Rectal smooth muscle tissue (tissue), 1 donor: ENCODE results near the gene HAUS5.
"Not testable (repeated sequence)": the region's sequence is repeated elsewhere in the genome, so short reads cannot be mapped to it uniquely, and the experiment has no call there.

Source experiments
- H3K27ac ChIP-seq: one replicate; pipeline ENCODE4 v1.7.0; 2013; ENCODE audit warnings: low read depth, low read length, inconsistent platforms
- H3K27me3 ChIP-seq: one replicate; pipeline ENCODE4 v1.7.0; 2013; ENCODE audit warnings: low read length; ENCODE audit not compliant: control insufficient read depth, insufficient read depth
- H3K36me3 ChIP-seq: one replicate; pipeline ENCODE4 v1.7.0; 2013; ENCODE audit warnings: low read length; ENCODE audit not compliant: control insufficient read depth, insufficient read depth
- H3K4me1 ChIP-seq: one replicate; pipeline ENCODE4 v1.7.0; 2013; ENCODE audit warnings: low read length; ENCODE audit not compliant: control insufficient read depth, insufficient read depth
- H3K4me3 ChIP-seq: one replicate; pipeline ENCODE4 v1.7.0; 2013; ENCODE audit warnings: low read length
- H3K9ac ChIP-seq: one replicate; pipeline ENCODE4 v1.7.0; 2013; ENCODE audit warnings: low read length

The HAUS5 gene

GRCh38 chr19:35648017-35648961 lies 35.8 kb downstream of the HAUS5 start, which contains the start of gene COX6B1:
COX6B1 (plus strand) TSS chr19:35648323; CDS start chr19:35651244, 2,921 bp downstream.
- peaks cover 9% of the 10 kb centered on the region for H3K4me1 ChIP-seq
- H3K27me3 ChIP-seq = no peaks in the 10 kb centered on the region
- H3K27ac ChIP-seq = peak within 1 kb of the TSS; percentile 93
- H3K4me3 ChIP-seq = peak within 1 kb of the TSS; percentile 79
- peak within 1 kb of the TSS; percentile 88 for H3K9ac ChIP-seq
- H3K36me3 ChIP-seq = no peaks in the 10 kb centered on the region

GRCh38 chr19:35650581-35650980 lies 38.0 kb downstream of the HAUS5 start:
- no peaks in the 10 kb centered on the region for H3K27me3 ChIP-seq
- peaks cover 4% of the 10 kb centered on the region for H3K4me1 ChIP-seq
- H3K4me3 ChIP-seq = no peak overlapping the region
- peaks cover 13% of the 10 kb centered on the region for H3K36me3 ChIP-seq
- no peak overlapping the region for H3K27ac ChIP-seq
- no peak overlapping the region for H3K9ac ChIP-seq

- not testable (repeated sequence) for H3K4me1 ChIP-seq, H3K9ac ChIP-seq, H3K27ac ChIP-seq, H3K27me3 ChIP-seq, H3K4me3 ChIP-seq
- peaks cover 33% of the 10 kb centered on the region for H3K36me3 ChIP-seq
Observed at GRCh38 chr19:35654828-35655227, 42.3 kb downstream of the HAUS5 start.

- Histone ChIP-seq H3K27me3 (no peaks in the 10 kb centered on the region), H3K9ac (no peak overlapping the region), H3K27ac (no peak overlapping the region), H3K4me3 (no peak overlapping the region), H3K4me1 (no peaks in the 10 kb centered on the region), H3K36me3 (peaks cover 33% of the 10 kb centered on the region)
Observed at GRCh38 chr19:35655600-35655999, 43.1 kb downstream of the HAUS5 start.

- Histone ChIP-seq H3K9ac (no peak overlapping the region), H3K36me3 (peaks cover 33% of the 10 kb centered on the region), H3K27ac (no peak overlapping the region), H3K27me3 (no peaks in the 10 kb centered on the region), H3K4me3 (no peak overlapping the region), H3K4me1 (no peaks in the 10 kb centered on the region)
Observed at GRCh38 chr19:35656700-35657099, 44.2 kb downstream of the HAUS5 start.

GRCh38 chr19:35657904-35658700 lies 45.6 kb downstream of the HAUS5 start:
- Histone ChIP-seq H3K4me3 (no peak overlapping the region), H3K36me3 (peaks cover 33% of the 10 kb centered on the region)

GRCh38 chr19:35661995-35662340 lies 49.4 kb downstream of the HAUS5 start:
- no peak overlapping the region for H3K9ac ChIP-seq
- H3K36me3 ChIP-seq = peaks cover 21% of the 10 kb centered on the region
- H3K4me3 ChIP-seq = no peak overlapping the region

More at GRCh38 chr19:35657904-35658700, 45.6 kb downstream of the HAUS5 start:
- no peaks in the 10 kb centered on the region for H3K4me1 ChIP-seq
- H3K27ac ChIP-seq = no peak overlapping the region
- H3K9ac ChIP-seq = no peak overlapping the region
- H3K27me3 ChIP-seq = no peaks in the 10 kb centered on the region

GRCh38 chr19:35663981-35664380 lies 51.4 kb downstream of the HAUS5 start:
- H3K27ac ChIP-seq = no peak overlapping the region

More at GRCh38 chr19:35661995-35662340, 49.4 kb downstream of the HAUS5 start:
- Histone ChIP-seq H3K4me1 (no peaks in the 10 kb centered on the region), H3K27me3 (no peaks in the 10 kb centered on the region), H3K27ac (no peak overlapping the region)

GRCh38 chr19:35665157-35665556 lies 52.6 kb downstream of the HAUS5 start:
- Histone ChIP-seq H3K36me3 (peaks cover 8% of the 10 kb centered on the region), H3K9ac (no peak overlapping the region)

More at GRCh38 chr19:35663981-35664380, 51.4 kb downstream of the HAUS5 start:
- Histone ChIP-seq H3K36me3 (peaks cover 8% of the 10 kb centered on the region), H3K27me3 (no peaks in the 10 kb centered on the region), H3K4me3 (no peak overlapping the region), H3K4me1 (no peaks in the 10 kb centered on the region), H3K9ac (no peak overlapping the region)

GRCh38 chr19:35665604-35666003 lies 53.1 kb downstream of the HAUS5 start:
- no peak overlapping the region for H3K27ac ChIP-seq
- no peak overlapping the region for H3K9ac ChIP-seq
- H3K36me3 ChIP-seq = peaks cover 8% of the 10 kb centered on the region
- no peaks in the 10 kb centered on the region for H3K4me1 ChIP-seq
- H3K27me3 ChIP-seq = no peaks in the 10 kb centered on the region
- no peak overlapping the region for H3K4me3 ChIP-seq

More at GRCh38 chr19:35665157-35665556, 52.6 kb downstream of the HAUS5 start:
- no peak overlapping the region for H3K4me3 ChIP-seq
- H3K27me3 ChIP-seq = no peaks in the 10 kb centered on the region
- H3K27ac ChIP-seq = no peak overlapping the region
- H3K4me1 ChIP-seq = no peaks in the 10 kb centered on the region

GRCh38 chr19:35666251-35666913 lies 53.8 kb downstream of the HAUS5 start, which contains the start of gene UPK1A:
UPK1A (plus strand) TSS chr19:35666517; CDS start chr19:35666813, 296 bp downstream.
- Histone ChIP-seq H3K9ac (no peak within 1 kb of the TSS), H3K27me3 (no peaks in the 10 kb centered on the region), H3K4me3 (no peak within 1 kb of the TSS), H3K27ac (no peak within 1 kb of the TSS), H3K4me1 (no peaks in the 10 kb centered on the region), H3K36me3 (peaks cover 8% of the 10 kb centered on the region)

- Histone ChIP-seq H3K27me3 (peaks cover 3% of the 10 kb centered on the region), H3K4me1 (no peaks in the 10 kb centered on the region), H3K36me3 (peaks cover 3% of the 10 kb centered on the region), H3K9ac (no peak overlapping the region), H3K4me3 (no peak overlapping the region), H3K27ac (no peak overlapping the region)
Observed at GRCh38 chr19:35669566-35669965, 57.0 kb downstream of the HAUS5 start.
